Mesothelial cell of epicardium (in vitro differentiated cells): ENCODE measurements around the gene TMPRSS13. TPM values are rescaled to one million over a fixed set of nuclear protein-coding genes. Genes with fewer than 3 reads are reported as not detected.

Experiments
- DNase-seq, 2 experiments: peaks; one replicate each; pipeline ENCODE4 v3.0.0; 2021; ENCODE audit warnings: low spot score in 2 of 2; ENCODE audit not compliant: unreplicated experiment in 2 of 2
- H3K27ac Mint-ChIP-seq: 2 replicates; pipeline ENCODE4 v1.8.0; 2021; ENCODE audit warnings: mixed read lengths
- H3K27me3 Mint-ChIP-seq: 2 replicates; pipeline ENCODE4 v1.8.0; 2021; ENCODE audit warnings: low read depth, mixed read lengths
- H3K36me3 Mint-ChIP-seq: 2 replicates; pipeline ENCODE4 v1.8.0; 2021; ENCODE audit warnings: mixed read lengths
- H3K4me1 Mint-ChIP-seq: 2 replicates; pipeline ENCODE4 v1.8.0; 2021; ENCODE audit warnings: mixed read lengths
- H3K4me3 Mint-ChIP-seq: 2 replicates; pipeline ENCODE4 v1.8.0; 2021; ENCODE audit warnings: mild to moderate bottlenecking, moderate library complexity, mixed read lengths
- H3K9me3 Mint-ChIP-seq: 2 replicates; pipeline ENCODE4 v1.8.0; 2021; ENCODE audit warnings: mixed read lengths
- total RNA-seq: library from RNA; stranded (reverse); gene quantifications from 3 replicates; pipeline ENCODE4 v1.2.1, GENCODE V29; 2021
- TF ChIP-seq, protein P1 (sequence below): fragments of 200-600 bp; sonication (generic); IDR thresholded peaks from one replicate; pipeline ENCODE4 v1.5.0; 2021; ENCODE audit warnings: antibody characterized with exemption; ENCODE audit not compliant: unreplicated experiment

Gene TMPRSS13
- total RNA-seq, 1 donor from 2014 or later, result 10.4 TPM

GRCh38 chr11:117908959-117909610 lies 20.1 kb downstream of the TMPRSS13 start:
- no peak for DNase-seq
- peaks cover under 1% of the 10 kb centered on the region for H3K27me3 Mint-ChIP-seq
- H3K27ac Mint-ChIP-seq, result no peak overlapping the region
- H3K36me3 Mint-ChIP-seq, result peaks cover 7% of the 10 kb centered on the region
- H3K4me1 Mint-ChIP-seq, result peaks cover 18% of the 10 kb centered on the region
- H3K4me3 Mint-ChIP-seq, result no peak overlapping the region
- TF ChIP-seq, protein P1, sequence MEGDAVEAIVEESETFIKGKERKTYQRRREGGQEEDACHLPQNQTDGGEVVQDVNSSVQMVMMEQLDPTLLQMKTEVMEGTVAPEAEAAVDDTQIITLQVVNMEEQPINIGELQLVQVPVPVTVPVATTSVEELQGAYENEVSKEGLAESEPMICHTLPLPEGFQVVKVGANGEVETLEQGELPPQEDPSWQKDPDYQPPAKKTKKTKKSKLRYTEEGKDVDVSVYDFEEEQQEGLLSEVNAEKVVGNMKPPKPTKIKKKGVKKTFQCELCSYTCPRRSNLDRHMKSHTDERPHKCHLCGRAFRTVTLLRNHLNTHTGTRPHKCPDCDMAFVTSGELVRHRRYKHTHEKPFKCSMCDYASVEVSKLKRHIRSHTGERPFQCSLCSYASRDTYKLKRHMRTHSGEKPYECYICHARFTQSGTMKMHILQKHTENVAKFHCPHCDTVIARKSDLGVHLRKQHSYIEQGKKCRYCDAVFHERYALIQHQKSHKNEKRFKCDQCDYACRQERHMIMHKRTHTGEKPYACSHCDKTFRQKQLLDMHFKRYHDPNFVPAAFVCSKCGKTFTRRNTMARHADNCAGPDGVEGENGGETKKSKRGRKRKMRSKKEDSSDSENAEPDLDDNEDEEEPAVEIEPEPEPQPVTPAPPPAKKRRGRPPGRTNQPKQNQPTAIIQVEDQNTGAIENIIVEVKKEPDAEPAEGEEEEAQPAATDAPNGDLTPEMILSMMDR, result no peak
- H3K9me3 Mint-ChIP-seq, result no peaks in the 10 kb centered on the region

GRCh38 chr11:117908109-117908895 lies 20.9 kb downstream of the TMPRSS13 start:
- no peak overlapping the region for H3K4me3 Mint-ChIP-seq
- H3K9me3 Mint-ChIP-seq, result no peaks in the 10 kb centered on the region
- peaks cover 7% of the 10 kb centered on the region for H3K36me3 Mint-ChIP-seq
- DNase-seq, result no peak
- no peak overlapping the region for H3K27ac Mint-ChIP-seq
- H3K4me1 Mint-ChIP-seq, result peaks cover 16% of the 10 kb centered on the region
- TF ChIP-seq, protein P1, result no peak
- H3K27me3 Mint-ChIP-seq, result no peaks in the 10 kb centered on the region

GRCh38 chr11:117907276-117908108 lies 21.7 kb downstream of the TMPRSS13 start:
- Mint-ChIP-seq H3K9me3 (no peaks in the 10 kb centered on the region), H3K27ac (peak overlapping the region; percentile 76), H3K36me3 (peaks cover 7% of the 10 kb centered on the region), H3K4me1 (peaks cover 16% of the 10 kb centered on the region), H3K27me3 (no peaks in the 10 kb centered on the region), H3K4me3 (no peak overlapping the region)
- TF ChIP-seq, protein P1, result no peak
- peak; percentile 75 to 91 for DNase-seq

GRCh38 chr11:117906710-117907109 lies 22.5 kb downstream of the TMPRSS13 start:
- peaks cover 16% of the 10 kb centered on the region for H3K4me1 Mint-ChIP-seq
- TF ChIP-seq, protein P1, result no peak

DNA sequence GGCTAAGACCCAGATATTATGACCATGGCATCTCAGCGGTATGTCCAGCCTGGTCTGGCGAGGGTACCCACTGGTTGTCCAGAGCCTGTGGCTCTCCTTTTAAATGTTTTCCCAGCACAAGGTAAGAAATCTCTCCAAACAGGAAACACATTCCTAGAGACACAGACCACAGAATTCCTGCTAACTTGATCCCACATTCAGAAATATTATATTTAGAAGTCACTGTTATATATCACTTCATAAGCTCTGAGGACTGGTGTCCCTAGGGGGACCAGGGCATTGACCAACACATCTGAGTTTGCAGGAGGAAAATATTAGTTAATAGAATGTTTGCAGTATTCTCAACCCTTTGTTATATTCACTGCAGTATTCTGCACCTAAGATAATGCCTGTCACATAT lies 23.1 kb downstream of the TMPRSS13 start:
- H3K4me3 Mint-ChIP-seq, result no peak overlapping the region
- no peaks in the 10 kb centered on the region for H3K27me3 Mint-ChIP-seq
- no peaks in the 10 kb centered on the region for H3K9me3 Mint-ChIP-seq
- TF ChIP-seq, protein P1, result no peak
- H3K4me1 Mint-ChIP-seq, result peaks cover 16% of the 10 kb centered on the region
- DNase-seq, result peak in 1 of 2 experiments; percentile 22
- peak overlapping the region; percentile 43 for H3K27ac Mint-ChIP-seq
- H3K36me3 Mint-ChIP-seq, result peaks cover 5% of the 10 kb centered on the region

More at GRCh38 chr11:117906710-117907109, 22.5 kb downstream of the TMPRSS13 start:
- no peaks in the 10 kb centered on the region for H3K27me3 Mint-ChIP-seq
- H3K9me3 Mint-ChIP-seq, result no peaks in the 10 kb centered on the region
- H3K36me3 Mint-ChIP-seq, result peaks cover 7% of the 10 kb centered on the region
- H3K27ac Mint-ChIP-seq, result peak overlapping the region; percentile 43
- no peak for DNase-seq
- H3K4me3 Mint-ChIP-seq, result no peak overlapping the region
